H1 (cell line): ENCODE data around the gene ALG14. TPM values are rescaled to one million over a fixed set of nuclear protein-coding genes. Genes with fewer than 3 reads are reported as not detected.
A peak's percentile ranks its signal among the peaks of the same experiment; 100 is the strongest.

Source experiments
- CTCF ChIA-PET: fragments of 300-600 bp; sonication (Branson Sonifier 250); formaldehyde crosslinking; loops from one replicate; lab custom pipeline; 2021; ENCODE audit not compliant: partially characterized antibody; lab: Charles Lee
- POLR2A ChIA-PET: fragments of 300-600 bp; sonication (Branson Sonifier 250); formaldehyde crosslinking; loops from one replicate; lab custom pipeline; 2021; ENCODE audit warnings: inconsistent platforms; ENCODE audit not compliant: partially characterized antibody; lab: Charles Lee
- DNase-seq, 2 experiments: peaks; one replicate each; pipeline versions ENCODE4 v3.0.0 to v3.0.0-alpha.2; 2010 to 2022; ENCODE audit warnings: low spot score in 2 of 2, low read depth in 1 of 2, mixed read lengths in 1 of 2
- FAIRE-seq: peaks from 2 replicates; lab custom pipeline; 2011; peaks lifted over from hg19 to GRCh38; lab: Jason Lieb, UNC
- H2AFZ ChIP-seq: 2 replicates; pipeline ENCODE4 v1.8.1; 2012; ENCODE audit warnings: low read length, inconsistent platforms
- H2AK5ac ChIP-seq: 2 replicates; pipeline ENCODE4 v1.6.1; 2013; ENCODE audit warnings: low read depth, low read length
- H2BK120ac ChIP-seq: replicated peaks from 2 replicates; pipeline ENCODE3; 2013; ENCODE audit warnings: low read depth, low read length, inconsistent platforms
- H2BK12ac ChIP-seq: 2 replicates; pipeline ENCODE4 v1.6.1; 2013; ENCODE audit warnings: low read depth, low read length
- H2BK15ac ChIP-seq: 2 replicates; pipeline ENCODE4 v1.6.1; 2013; ENCODE audit warnings: low read length
- H2BK20ac ChIP-seq: 2 replicates; pipeline ENCODE4 v1.6.1; 2013; ENCODE audit warnings: low read length
- H2BK5ac ChIP-seq: 2 replicates; pipeline ENCODE4 v1.6.1; 2013; ENCODE audit warnings: low read depth, low read length
- H3K14ac ChIP-seq: 2 replicates; pipeline ENCODE4 v1.6.1; 2013; ENCODE audit warnings: inconsistent platforms; ENCODE audit not compliant: insufficient read length
- H3K18ac ChIP-seq: 2 replicates; pipeline ENCODE4 v1.6.1; 2013; ENCODE audit warnings: low read length; ENCODE audit errors: extremely low read depth
- H3K23ac ChIP-seq: 2 replicates; pipeline ENCODE4 v1.6.1; 2013; ENCODE audit warnings: inconsistent platforms; ENCODE audit not compliant: insufficient read length
- H3K23me2 ChIP-seq: 2 replicates; pipeline ENCODE4 v1.6.1; 2013; ENCODE audit warnings: low read depth, low read length
- H3K27ac ChIP-seq: 2 replicates; pipeline ENCODE4 v1.6.1; 2011; ENCODE audit warnings: low read depth, low read length, inconsistent platforms
- H3K27me3 ChIP-seq, 4 experiments: replicated peaks in 1 of 4; 1 replicate in 1 of 4; 2 replicates in 3 of 4; pipeline versions ENCODE4 v1.6.1 to v1.8.1; 2011 to 2013; ENCODE audit warnings: low read length in 3 of 4, mild to moderate bottlenecking in 3 of 4, inconsistent platforms in 2 of 4, mixed read lengths in 2 of 4, moderate library complexity in 1 of 4; ENCODE audit not compliant: control insufficient read depth in 3 of 4, insufficient read depth in 3 of 4; ENCODE audit errors: extremely low read depth in 1 of 4
- H3K36me3 ChIP-seq, 4 experiments: 2 replicates each; pipeline versions ENCODE4 v1.6.1 to v1.8.1; 2011 to 2013; ENCODE audit warnings: mild to moderate bottlenecking in 4 of 4, low read length in 3 of 4, moderate library complexity in 2 of 4, control low read depth in 1 of 4, inconsistent platforms in 1 of 4; ENCODE audit not compliant: insufficient read depth in 4 of 4, control insufficient read depth in 2 of 4
- H3K4ac ChIP-seq: replicated peaks from 2 replicates; pipeline ENCODE3; 2013; ENCODE audit warnings: low read length, low read depth, mixed read lengths, inconsistent platforms; ENCODE audit not compliant: insufficient read length
- H3K4me1 ChIP-seq, 4 experiments: replicated peaks in 1 of 4; 1 replicate in 1 of 4; 2 replicates in 3 of 4; pipeline versions ENCODE4 v1.6.1 to v1.8.1; 2011 to 2013; ENCODE audit warnings: low read length in 3 of 4, inconsistent platforms in 2 of 4, mixed read lengths in 1 of 4; ENCODE audit not compliant: insufficient read depth in 4 of 4, control insufficient read depth in 3 of 4
- H3K4me2 ChIP-seq, 2 experiments: 2 replicates each; pipeline versions ENCODE4 v1.6.1 to v1.8.1; 2011 to 2013; ENCODE audit warnings: low read depth in 2 of 2, low read length in 2 of 2, control low read depth in 1 of 2, inconsistent platforms in 1 of 2, mild to moderate bottlenecking in 1 of 2; ENCODE audit not compliant: insufficient read depth in 1 of 2
- H3K4me3 ChIP-seq, 4 experiments: fragments of 200-600, 300-600 bp in 1 of 4; sonication (generic), shearing (Covaris generic), sonication (Bioruptor Twin) in 1 of 4; 2 replicates each; pipeline versions ENCODE4 v1.5.1 to v1.8.1; 2011 to 2016; ENCODE audit warnings: low read length in 4 of 4, low read depth in 3 of 4, control low read depth in 2 of 4, inconsistent platforms in 2 of 4, mild to moderate bottlenecking in 2 of 4, mixed read lengths in 1 of 4, moderate library complexity in 1 of 4; ENCODE audit not compliant: insufficient read depth in 2 of 4; ENCODE audit errors: extremely low read depth in 1 of 4
- H3K56ac ChIP-seq: replicated peaks from 2 replicates; pipeline ENCODE3; 2013; ENCODE audit warnings: low read depth, mild to moderate bottlenecking, mixed read lengths, low read length, inconsistent platforms; ENCODE audit not compliant: insufficient read length
- H3K79me1 ChIP-seq: 2 replicates; pipeline ENCODE4 v1.6.1; 2013; ENCODE audit warnings: low read depth, low read length, control low read depth
- H3K79me2 ChIP-seq, 2 experiments: 2 replicates each; pipeline versions ENCODE4 v1.6.1 to v1.8.1; 2012 to 2013; ENCODE audit warnings: low read length in 2 of 2, mild to moderate bottlenecking in 2 of 2, inconsistent platforms in 1 of 2; ENCODE audit not compliant: insufficient read depth in 2 of 2, control insufficient read depth in 1 of 2
- H3K9ac ChIP-seq, 4 experiments: replicated peaks in 1 of 4; 1 replicate in 1 of 4; 2 replicates in 3 of 4; pipeline versions ENCODE4 v1.6.1 to v1.8.1; 2011 to 2013; ENCODE audit warnings: low read depth in 3 of 4, low read length in 3 of 4, control low read depth in 2 of 4, mild to moderate bottlenecking in 2 of 4, moderate library complexity in 2 of 4, inconsistent platforms in 1 of 4; ENCODE audit errors: extremely low read depth in 1 of 4
- H3K9me3 ChIP-seq, 2 experiments: 2 replicates each; pipeline versions ENCODE4 v1.6.1 to v1.8.1; 2012 to 2013; ENCODE audit warnings: mild to moderate bottlenecking in 2 of 2, moderate library complexity in 2 of 2, control low read depth in 1 of 2, inconsistent platforms in 1 of 2, low read depth in 1 of 2, low read length in 1 of 2, mixed read lengths in 1 of 2; ENCODE audit not compliant: insufficient read depth in 2 of 2
- H4K20me1 ChIP-seq, 2 experiments: replicated peaks in 1 of 2; 2 replicates each; pipeline versions ENCODE3 to v1.8.1; 2011 to 2013; ENCODE audit warnings: inconsistent platforms in 2 of 2, low read length in 2 of 2, mild to moderate bottlenecking in 1 of 2; ENCODE audit not compliant: insufficient read depth in 2 of 2, control insufficient read depth in 1 of 2
- H4K5ac ChIP-seq: 2 replicates; pipeline ENCODE4 v1.6.1; 2013; ENCODE audit warnings: low read length, low read depth, mixed read lengths, inconsistent platforms; ENCODE audit not compliant: insufficient read length
- H4K8ac ChIP-seq: 2 replicates; pipeline ENCODE4 v1.8.0; 2013; ENCODE audit warnings: mild to moderate bottlenecking, moderate library complexity, low read length, inconsistent platforms; ENCODE audit not compliant: insufficient read depth; ENCODE audit errors: extremely low read depth
- H4K91ac ChIP-seq: replicated peaks from 2 replicates; pipeline ENCODE3; 2013; ENCODE audit warnings: low read length, mixed read lengths, inconsistent platforms; ENCODE audit not compliant: insufficient read length
- CBX5 ChIP-seq: fragments of 300-800, 300-1000 bp; sonication (generic); IDR thresholded peaks from 2 replicates; pipeline ENCODE4 v1.7.1; 2016; ENCODE audit warnings: antibody characterized with exemption, low read length, low read depth
- GTF2F1 ChIP-seq: IDR thresholded peaks from 2 replicates; pipeline ENCODE4 v1.6.1; 2012; ENCODE audit warnings: low read depth, low read length, improper control_type of control experiment, borderline replicate concordance
- MAX ChIP-seq: IDR thresholded peaks from 2 replicates; pipeline ENCODE4 v1.6.1; 2012; ENCODE audit warnings: inconsistent platforms
- SRF ChIP-seq: IDR thresholded peaks from 2 replicates; pipeline ENCODE4 v1.6.1; 2011; ENCODE audit warnings: mild to moderate bottlenecking, low read depth, low read length, moderate library complexity
- WGBS, 2 experiments: shearing (Covaris generic) in 1 of 2; methylation state at CpG; one replicate each; pipeline versions ENCODE4 v1.1.6 to v1.1.7; 2013 to 2015; ENCODE audit warnings: low lambda C conversion rate in 2 of 2, mixed read lengths in 2 of 2, inconsistent platforms in 1 of 2, low coverage in 1 of 2, missing lambda C conversion rate in 1 of 2; ENCODE audit not compliant: insufficient replicate concordance in 2 of 2, insufficient coverage in 1 of 2, insufficient read length in 1 of 2; ENCODE audit errors: extremely low coverage in 1 of 2, missing lambda C conversion rate in 1 of 2; 5-methylcytosine and 5-hydroxymethylcytosine counted together
- polyA plus RNA-seq, 7 experiments: library from polyadenylated mRNA; depleted of rRNA in 3 of 7; stranded (reverse) in 5 of 7; unstranded in 2 of 7; fragments of >200 nt in 5 of 7; fragments of 200-250 nt in 2 of 7; gene quantifications; 1 replicate in 5 of 7; 2 replicates in 1 of 7; 4 replicates in 1 of 7; pipeline versions ENCODE4 v1.2.1 to v1.2.3, GENCODE V29; 2011 to 2013; ENCODE audit warnings: missing spikeins in 2 of 7, mixed read lengths in 2 of 7
- total RNA-seq: library from RNA; stranded (reverse); fragmentation: NEBNext Ultra II Directional; extraction: Animal tissue kit (Norgen Biotek cat#: 25700); gene quantifications from 2 replicates; pipeline ENCODE4 v1.2.1, GENCODE V29; 2021

ALG14 gene
- total and polyA plus RNA-seq, 2 of the 8 experiments (the other 6 are each of a cell fraction or from before 2014, with no cell fraction given), result 0.95 to 1.3 TPM

GRCh38 chr1:94925004-94925403 lies 147.7 kb downstream of the ALG14 start:
- CTCF ChIA-PET, result interaction anchor here (0.6 to 1.3 kb wide), 4 partner anchors 37 to 79 kb away, joined by 3 to 4 read pairs (median 3); no protein-coding TSS in a partner anchor
- H2BK20ac ChIP-seq, result no peak overlapping the region
- WGBS, 2 experiments, result 2% methylated on average over 2 of the region's 2 CpGs; no CpG with 5 or more reads in 1 of the 2 experiments
- H2AFZ ChIP-seq, result no peak overlapping the region
- no peak overlapping the region for H2BK15ac ChIP-seq
- no peak overlapping the region for H3K18ac ChIP-seq
- peaks cover 31 to 34% of the 10 kb centered on the region in 2 experiments for H4K20me1 ChIP-seq
- H2AK5ac ChIP-seq, result no peak overlapping the region
- H3K79me2 ChIP-seq, result peaks cover 45 to 80% of the 10 kb centered on the region in 2 experiments
- no peak overlapping the region for H2BK12ac ChIP-seq
- peaks cover 4 to 20% (median 14%) of the 10 kb centered on the region in 4 experiments; a peak in 6 of 7 replicates for H3K4me1 ChIP-seq
- H3K36me3 ChIP-seq, result peaks cover 0 to 12% (median 0%) of the 10 kb centered on the region in 4 experiments; a peak in 1 of 8 replicates
- no peak overlapping the region for H3K23ac ChIP-seq
- H4K5ac ChIP-seq, result no peak overlapping the region
- peak overlapping the region; percentile 90 to 98 (median 97) for H3K4me3 ChIP-seq
- no peak overlapping the region for H2BK120ac ChIP-seq
- peak overlapping the region; percentile 76 for H3K4me2 ChIP-seq
- DNase-seq (no peak), FAIRE-seq (no peak)
- TF ChIP-seq CBX5, result no peak
- TF ChIP-seq GTF2F1, result 0 out of 2 replicates have a peak, but pooled peaks have one; percentile 16
- TF ChIP-seq SRF, result no peak
- no peak for TF ChIP-seq MAX
- H3K4ac ChIP-seq, result no peak overlapping the region
- H3K9ac ChIP-seq, result peak overlapping the region in 3 of 4 experiments; percentile 55 to 97 (median 95); a peak in 6 of 7 replicates
- no peak overlapping the region for H4K8ac ChIP-seq
- no peak overlapping the region for H2BK5ac ChIP-seq
- H3K27ac ChIP-seq, result no peak overlapping the region
- peaks cover 10% of the 10 kb centered on the region for H3K79me1 ChIP-seq
- no peak overlapping the region for H3K14ac ChIP-seq
- POLR2A ChIA-PET, result interaction anchor here (0.8 to 4.8 kb wide), 15 partner anchors 9 to 309 kb away, joined by 3 to 29 read pairs (median 4); partner anchors contain the start of gene RWDD3
- H4K91ac ChIP-seq, result no peak overlapping the region
- H3K9me3 ChIP-seq, result no peaks in the 10 kb centered on the region
- H3K23me2 ChIP-seq, result peaks cover 7% of the 10 kb centered on the region
- H3K56ac ChIP-seq, result no peak overlapping the region
- H3K27me3 ChIP-seq, result no peaks in the 10 kb centered on the region
